ENCODE results near the gene PGLYRP4.

- no peak for TF ChIP-seq EZH2 (IDR thresholded peaks at IDR 0.05; ENCODE audit: insufficient read depth, poor library complexity, severe bottlenecking)
- TF ChIP-seq EZH2phosphoT487 (IDR thresholded peaks at IDR 0.05; ENCODE audit: insufficient read depth, low read depth), result no peak
Observed at GRCh38 chr1:153288634-153289275, 59.9 kb downstream of the PGLYRP4 start.
